ENCODE results near the gene CDKL1.
"Not testable (repeated sequence)": the region's sequence is repeated elsewhere in the genome, so short reads cannot be mapped to it uniquely, and the experiment has no call there.

Gene CDKL1

DNA sequence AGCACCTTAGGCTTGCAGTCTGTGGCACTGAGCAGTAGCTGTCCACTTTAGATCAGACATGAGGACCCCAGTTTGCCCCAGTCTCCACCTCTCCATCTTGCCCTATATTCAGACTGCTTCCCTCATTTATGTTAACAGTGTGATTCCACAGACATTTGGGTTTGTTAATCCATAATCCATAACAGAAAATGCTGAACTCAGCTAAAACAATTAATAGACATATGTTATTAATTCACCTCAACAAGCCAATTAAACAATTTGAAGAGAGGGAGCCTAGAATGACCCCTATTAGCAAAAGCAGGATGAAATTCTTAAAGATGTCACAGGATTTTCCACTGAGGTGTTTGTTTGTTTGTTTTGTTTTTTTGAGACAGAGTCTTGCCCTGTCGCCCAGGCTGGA, 9.1 kb downstream of the CDKL1 start:
- no peak for DNase-seq

GRCh38 chr14:50383618-50384225, 13.0 kb downstream of the CDKL1 start:
- DNase-seq = no peak

DNA sequence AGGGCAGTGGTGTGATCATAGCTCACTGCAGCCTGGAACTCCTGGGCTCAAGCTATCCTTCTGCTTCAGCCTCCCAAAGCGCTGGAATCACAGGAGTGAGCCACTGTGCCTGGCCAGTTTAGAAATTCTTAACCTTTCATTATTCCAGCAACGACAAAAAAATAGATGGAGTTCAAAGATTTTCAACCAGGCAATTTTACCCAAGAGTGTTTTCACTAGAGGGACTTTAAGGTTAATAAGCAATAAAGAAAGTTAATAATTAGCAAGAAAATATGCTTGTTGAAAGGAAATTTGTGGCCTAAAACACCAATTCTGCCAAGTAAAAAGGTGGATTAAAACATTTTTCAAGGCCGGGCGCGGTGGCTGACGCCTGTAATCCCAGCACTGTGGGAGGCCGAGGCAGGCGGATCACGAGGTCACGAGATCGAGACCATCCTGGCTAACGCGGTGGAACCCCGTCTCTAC, 14.8 kb downstream of the CDKL1 start:
- DNase-seq = no peak

DNA sequence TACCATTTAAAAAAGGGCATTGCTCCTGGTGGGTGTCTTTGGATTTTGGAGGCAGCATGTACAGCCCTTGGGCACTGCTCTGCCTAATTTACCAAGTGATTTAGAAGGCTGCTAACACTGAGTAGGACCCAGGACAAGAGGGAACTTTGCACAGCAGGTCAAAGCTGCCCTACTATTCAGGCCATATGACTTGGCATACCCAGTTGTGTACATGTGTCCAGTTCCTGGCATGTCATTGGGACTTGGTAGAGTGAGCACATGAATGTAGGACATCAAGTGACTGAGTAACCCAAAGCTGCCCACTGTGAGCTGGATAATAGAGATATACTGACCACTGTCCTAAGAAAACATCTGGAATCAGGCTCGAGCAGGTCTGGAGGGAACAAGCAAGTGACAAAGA, 15.7 kb downstream of the CDKL1 start:
- no peak for DNase-seq

DNA sequence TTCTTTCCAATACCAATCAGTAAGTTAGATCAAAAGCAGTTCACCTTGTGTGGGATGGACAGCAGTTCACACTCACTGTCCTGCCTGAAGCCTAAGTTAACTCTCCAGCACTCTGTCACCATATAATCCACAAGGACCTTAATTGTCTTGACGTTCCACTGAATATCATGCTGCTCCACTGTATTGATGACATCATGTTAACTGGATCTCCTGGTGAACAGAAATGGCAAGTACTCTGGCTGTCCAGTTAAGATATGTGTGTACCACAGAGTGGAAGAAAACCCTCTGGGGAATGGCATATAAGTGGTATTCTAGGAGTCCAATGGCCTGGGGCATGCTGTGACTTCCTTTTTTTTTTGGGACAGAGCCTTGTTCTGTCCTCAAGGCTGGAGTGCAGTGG, 16.2 kb downstream of the CDKL1 start:
- DNase-seq = no peak

DNA sequence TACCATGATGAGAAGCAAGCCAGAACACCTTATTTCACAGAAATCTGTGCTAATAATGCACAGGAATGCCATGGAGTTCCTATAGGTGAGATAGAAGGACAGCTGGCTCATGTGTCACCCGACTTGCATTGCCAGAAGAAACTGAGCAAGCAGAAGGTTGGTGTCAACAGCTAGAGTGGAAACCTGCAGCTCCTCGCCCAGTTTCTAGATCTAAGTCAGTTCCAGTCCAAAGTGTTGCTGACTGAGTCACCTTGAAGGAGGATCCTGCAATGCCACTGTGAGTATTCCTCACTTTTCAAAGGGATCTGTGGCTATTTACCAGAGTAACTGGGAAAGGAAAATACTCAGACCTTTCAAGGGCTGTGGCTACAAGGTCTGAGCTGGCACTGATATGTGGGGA, 17.1 kb downstream of the CDKL1 start:
- DNase-seq = no peak

DNA sequence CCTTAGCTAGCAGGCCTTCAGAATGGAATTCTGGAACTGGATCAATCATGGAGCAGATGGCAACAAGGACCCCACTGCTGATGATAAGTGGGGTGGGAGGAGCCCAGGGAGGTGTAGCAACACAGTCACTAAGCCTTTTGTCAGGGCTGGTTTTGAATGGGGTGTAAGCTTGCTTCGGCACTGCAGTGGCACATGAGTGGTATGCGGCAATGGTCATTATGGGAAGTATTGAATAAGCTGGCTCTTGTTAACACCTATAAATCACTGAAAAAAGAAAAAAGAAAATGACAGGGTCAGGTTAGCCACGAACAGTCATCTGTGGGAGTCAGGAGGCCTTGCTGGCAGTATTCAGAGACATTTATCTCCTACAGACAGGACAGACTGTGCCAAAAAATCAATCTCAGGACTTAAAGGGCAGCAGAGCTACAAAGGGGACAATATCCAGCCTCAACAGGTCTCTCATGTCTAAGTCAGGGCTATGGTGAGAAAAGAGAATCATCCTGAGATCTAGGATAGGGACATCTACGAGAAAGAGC, 19.1 kb downstream of the CDKL1 start:
- DNase-seq = no peak

GRCh38 chr14:50375760-50376159, 20.9 kb downstream of the CDKL1 start:
- no peak for DNase-seq

DNA sequence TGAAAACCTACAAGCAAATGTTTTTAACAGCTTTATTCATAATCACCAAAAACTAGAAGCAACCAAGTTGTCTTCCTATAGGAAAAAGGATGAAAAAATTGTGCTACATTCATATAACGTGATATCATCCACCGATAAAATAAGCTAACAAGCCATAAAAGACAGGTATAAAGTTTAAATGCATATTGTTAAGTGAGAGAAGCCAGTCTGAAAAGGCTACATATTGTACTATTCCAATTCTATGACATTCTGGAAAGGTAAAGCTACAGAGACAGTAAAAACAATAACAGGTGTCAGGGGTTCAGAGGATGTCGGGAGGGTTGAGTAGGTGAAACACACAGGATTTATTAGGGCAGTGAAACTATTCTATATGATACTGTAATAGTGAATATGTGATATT, 22.7 kb downstream of the CDKL1 start:
- DNase-seq = no peak

- DNase-seq = no peak
These were observed 25.1 kb downstream of the CDKL1 start for GRCh38 chr14:50371546-50371945.

DNA sequence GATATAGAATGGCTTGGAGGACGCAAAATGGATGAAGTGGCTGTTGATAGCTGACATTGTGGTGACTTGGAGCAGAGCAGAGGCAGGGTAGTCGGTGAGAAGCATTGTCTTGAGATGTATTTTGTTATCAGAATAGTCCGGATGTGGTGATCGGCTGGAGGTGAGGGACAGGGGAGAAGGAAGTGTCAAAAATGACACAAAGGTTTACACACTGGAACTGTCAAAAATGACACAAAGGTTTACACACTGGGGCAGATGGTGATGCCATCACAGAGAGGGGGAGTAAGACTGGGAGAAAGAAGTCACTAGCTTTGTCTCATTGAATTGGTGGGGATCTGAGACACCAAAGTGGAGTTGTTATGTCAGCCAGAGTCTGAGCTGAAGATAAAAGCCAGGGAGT, 30.1 kb downstream of the CDKL1 start:
- DNase-seq = no peak

GRCh38 chr14:50366115-50366514, 30.6 kb downstream of the CDKL1 start:
- no peak for DNase-seq

- DNase-seq = not testable (repeated sequence)
These were observed 31.1 kb downstream of the CDKL1 start for GRCh38 chr14:50365572-50365971.

DNA sequence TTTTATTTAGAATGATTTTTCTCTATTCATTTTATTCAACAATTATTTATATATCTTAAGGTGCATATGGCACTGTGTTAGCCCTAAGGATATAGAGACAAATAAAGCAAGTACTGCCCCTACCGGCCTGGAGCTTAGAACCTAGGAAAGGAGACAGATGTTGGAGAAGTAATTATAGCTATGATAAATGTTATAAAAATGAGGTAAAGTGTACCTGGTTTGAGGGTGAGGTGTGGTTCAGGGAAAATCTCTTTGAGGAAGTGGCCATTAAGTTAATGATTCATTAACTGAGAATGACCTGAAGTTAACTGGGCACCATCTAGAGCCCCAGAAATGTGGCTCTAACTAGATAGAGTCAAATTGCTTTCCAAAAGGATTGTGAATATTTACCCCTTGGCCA, 31.9 kb downstream of the CDKL1 start:
- no peak for DNase-seq

GRCh38 chr14:50363714-50364111, 33.0 kb downstream of the CDKL1 start:
- DNase-seq = no peak

DNA sequence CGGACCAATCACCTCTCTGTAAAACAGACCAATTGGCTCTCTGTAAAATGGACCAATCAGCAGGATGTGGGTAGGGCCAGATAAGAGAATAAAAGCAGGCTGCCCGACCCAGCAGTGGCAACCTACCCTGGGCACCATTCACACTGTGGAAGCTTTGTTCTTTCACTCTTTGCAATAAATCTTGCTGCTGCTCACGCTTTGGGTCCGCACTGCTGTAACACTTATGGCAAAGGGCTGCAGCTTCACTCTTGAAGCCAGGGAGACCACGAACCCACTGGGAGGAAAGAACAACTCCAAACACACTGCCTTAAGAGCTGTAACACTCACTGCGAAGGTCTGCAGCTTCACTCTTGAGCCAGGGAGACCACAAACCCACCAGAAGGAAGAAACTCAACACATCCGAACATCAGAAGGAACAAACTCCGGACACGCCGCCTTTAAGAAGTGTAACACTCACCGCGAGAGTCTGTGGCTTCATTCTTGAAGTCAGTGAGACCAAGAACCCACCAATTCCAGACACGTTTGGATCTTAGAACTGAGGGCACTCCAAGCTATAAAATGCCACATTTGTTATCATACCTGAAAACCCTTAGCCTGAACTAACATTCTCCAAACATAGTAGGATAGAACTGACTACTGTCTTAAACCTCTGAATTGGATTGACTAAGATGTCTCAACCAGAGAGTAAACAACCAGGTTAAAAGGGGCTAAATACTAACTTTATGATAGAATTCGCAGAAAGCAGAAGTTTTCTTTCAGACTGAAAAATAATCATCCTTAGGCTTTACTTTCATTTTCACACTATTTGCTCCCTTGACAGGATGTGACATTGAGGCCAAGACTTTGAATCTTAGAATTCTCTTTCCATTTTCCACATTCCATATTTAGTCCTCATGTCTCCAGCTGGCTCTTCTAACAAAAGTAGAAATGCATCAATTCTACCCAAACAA, 33.6 kb downstream of the CDKL1 start:
- peak; percentile 40 for DNase-seq

GRCh38 chr14:50361473-50362403, 34.9 kb downstream of the CDKL1 start:
- DNase-seq = not testable (repeated sequence)

DNA sequence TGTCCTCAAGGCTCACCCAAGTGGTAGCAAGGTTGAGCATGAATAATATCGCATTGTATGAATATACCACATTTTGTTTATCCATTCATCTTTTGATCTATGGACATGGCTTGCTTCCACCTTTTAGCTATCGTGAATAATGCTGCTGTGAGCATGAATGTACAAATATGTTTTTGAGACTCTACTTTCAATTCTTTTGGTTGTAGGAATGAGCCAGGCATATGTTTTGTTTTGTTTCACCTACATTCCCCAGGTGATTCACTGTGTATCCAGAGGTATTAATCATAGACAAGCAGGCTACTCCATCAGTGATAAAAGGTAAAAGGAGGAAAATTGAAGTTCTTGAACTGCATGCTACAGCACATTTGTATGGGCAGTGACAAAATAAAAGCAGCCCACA, 35.8 kb downstream of the CDKL1 start:
- DNase-seq = no peak

DNA sequence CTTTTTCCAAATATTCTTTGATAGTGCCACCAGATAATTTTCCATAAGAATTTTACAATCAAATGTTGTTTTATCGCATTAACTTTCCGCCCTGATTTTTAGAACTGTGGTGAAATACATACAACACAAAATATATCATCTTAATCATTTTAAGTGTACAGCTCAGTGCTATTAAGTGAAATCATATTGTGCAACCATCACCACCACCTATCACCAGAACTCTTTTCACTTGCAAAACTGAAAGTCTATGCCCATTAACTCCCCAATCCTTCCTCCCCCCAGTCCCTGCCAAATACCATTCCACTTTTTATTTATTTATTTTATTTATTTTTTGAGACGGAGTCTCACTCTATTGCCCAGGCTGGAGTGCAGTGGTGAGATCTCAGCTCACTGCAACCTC, 36.6 kb downstream of the CDKL1 start:
- no peak for DNase-seq

DNA sequence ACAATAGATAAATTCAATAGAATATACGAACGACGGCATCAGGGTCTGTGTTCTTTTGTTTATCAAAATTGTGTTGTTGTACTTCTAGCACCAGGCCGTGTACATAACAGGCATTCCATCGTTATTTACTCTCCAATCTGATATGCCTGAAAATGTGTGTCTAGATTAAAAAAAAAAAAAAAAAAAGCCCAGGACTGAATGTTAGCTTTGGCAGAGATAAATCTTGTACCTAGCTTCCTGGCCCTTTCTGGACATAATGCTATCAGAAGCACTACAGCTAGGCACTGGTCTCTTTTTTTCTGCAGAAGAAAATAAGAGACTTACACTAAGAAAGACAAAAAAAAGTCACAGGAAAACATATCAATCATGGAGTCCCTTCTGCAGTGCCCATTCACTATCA, 37.0 kb downstream of the CDKL1 start:
- no peak for DNase-seq

DNA sequence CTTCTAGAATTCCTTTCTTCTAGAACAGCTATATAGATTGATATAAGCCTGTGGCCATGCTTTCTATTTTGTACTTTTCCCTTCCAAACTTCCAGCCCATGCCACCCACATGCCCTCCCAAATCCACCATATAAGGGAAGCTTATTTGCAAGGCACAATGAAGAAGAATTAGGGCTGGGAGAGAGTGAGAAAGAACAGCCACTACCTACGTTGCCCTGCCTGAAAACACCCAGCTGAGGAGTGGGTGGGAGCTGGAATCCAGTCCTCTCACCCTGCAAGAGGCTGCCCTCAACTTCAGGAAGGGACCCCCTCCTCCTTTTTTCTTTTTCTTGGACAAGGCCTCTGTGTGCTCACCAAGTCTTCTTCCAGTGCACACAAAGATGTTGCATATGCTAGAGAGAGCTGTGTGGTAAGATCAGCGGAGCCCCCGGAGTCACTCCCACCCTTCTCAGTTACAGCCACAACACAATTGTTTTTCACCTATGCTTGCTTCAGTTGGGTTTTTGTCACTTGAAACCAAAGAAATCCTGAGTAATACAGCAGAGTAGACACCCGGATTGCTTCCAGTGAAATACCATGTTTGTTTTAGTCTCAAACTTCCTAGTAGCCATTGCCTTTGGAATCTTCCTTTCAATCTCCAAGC, 38.8 kb downstream of the CDKL1 start:
- no peak for DNase-seq

- DNase-seq = peak; percentile 53
These were observed 39.6 kb downstream of the CDKL1 start for GRCh38 chr14:50357124-50357523.

Measured in fibroblast of skin of scalp (primary cell).